Subcutaneous adipose tissue (tissue), 4 donors: ENCODE measurements around the gene IGFBP2. TPM values are rescaled to one million over a fixed set of nuclear protein-coding genes. Genes with fewer than 3 reads are reported as not detected.

Source experiments
- CTCF ChIP-seq: fragments of 450-650 bp; IDR thresholded peaks from one replicate; pipeline ENCODE4 v1.5.1; 2016; ENCODE audit warnings: low read depth, mild to moderate bottlenecking, control low read depth, antibody characterized with exemption, moderate library complexity
- total RNA-seq, 4 donors: library from RNA; depleted of rRNA; stranded (reverse); fragments of >200 nt; gene quantifications; one replicate each; pipeline ENCODE4 v1.1.0, GENCODE V29; 2016

Gene IGFBP2
- total RNA-seq, 4 donors from 2014 or later = 18.9 to 50.5 (median 22.9) TPM

- TF ChIP-seq CTCF = no peak
Measured at GRCh38 chr2:216701544-216701943, 68.3 kb downstream of the IGFBP2 start.

GRCh38 chr2:216702756-216703155, 69.5 kb downstream of the IGFBP2 start:
- no peak for TF ChIP-seq CTCF

GRCh38 chr2:216710551-216711301, 77.5 kb downstream of the IGFBP2 start:
- TF ChIP-seq CTCF = no peak

- TF ChIP-seq CTCF = no peak
Measured at GRCh38 chr2:216711348-216711747, 78.1 kb downstream of the IGFBP2 start.

- TF ChIP-seq CTCF = no peak
Measured at GRCh38 chr2:216713691-216714336, 80.6 kb downstream of the IGFBP2 start.

Other genes with a start within 250 kb of the IGFBP2 start
- gene SMARCAL1, start 220.9 kb upstream of the IGFBP2 start, total RNA-seq = 10 to 100 TPM; 13.2 to 39.7 (median 23.6) TPM
- 1,000 to 10,000 TPM; 1,101 to 2,003 (median 1,461) TPM for gene RPL37A, start 134.6 kb upstream of the IGFBP2 start, total RNA-seq
- 100 to 1,000 TPM in 3 of 4 donors, 10 to 100 TPM in 1; 74.8 to 661 (median 512) TPM for gene IGFBP5, start 62.1 kb downstream of the IGFBP2 start, total RNA-seq
- not detected for gene TNP1, start 226.6 kb downstream of the IGFBP2 start, total RNA-seq